Measurements from ENCODE around the gene MSRB3.

Gene MSRB3

GRCh38 chr12:65287426-65287825 is 8.9 kb downstream of the MSRB3 start:
- TF ChIP-seq, protein P1, sequence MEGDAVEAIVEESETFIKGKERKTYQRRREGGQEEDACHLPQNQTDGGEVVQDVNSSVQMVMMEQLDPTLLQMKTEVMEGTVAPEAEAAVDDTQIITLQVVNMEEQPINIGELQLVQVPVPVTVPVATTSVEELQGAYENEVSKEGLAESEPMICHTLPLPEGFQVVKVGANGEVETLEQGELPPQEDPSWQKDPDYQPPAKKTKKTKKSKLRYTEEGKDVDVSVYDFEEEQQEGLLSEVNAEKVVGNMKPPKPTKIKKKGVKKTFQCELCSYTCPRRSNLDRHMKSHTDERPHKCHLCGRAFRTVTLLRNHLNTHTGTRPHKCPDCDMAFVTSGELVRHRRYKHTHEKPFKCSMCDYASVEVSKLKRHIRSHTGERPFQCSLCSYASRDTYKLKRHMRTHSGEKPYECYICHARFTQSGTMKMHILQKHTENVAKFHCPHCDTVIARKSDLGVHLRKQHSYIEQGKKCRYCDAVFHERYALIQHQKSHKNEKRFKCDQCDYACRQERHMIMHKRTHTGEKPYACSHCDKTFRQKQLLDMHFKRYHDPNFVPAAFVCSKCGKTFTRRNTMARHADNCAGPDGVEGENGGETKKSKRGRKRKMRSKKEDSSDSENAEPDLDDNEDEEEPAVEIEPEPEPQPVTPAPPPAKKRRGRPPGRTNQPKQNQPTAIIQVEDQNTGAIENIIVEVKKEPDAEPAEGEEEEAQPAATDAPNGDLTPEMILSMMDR (IDR thresholded peaks at IDR 0.05; ENCODE audit: low read depth, low read length, missing control alignments): no peak
- DNase-seq (ENCODE audit: extremely low read depth, low read depth): no peak
- H3K4me3 ChIP-seq (replicated peaks; ENCODE audit: low read depth, low read length): no peak overlapping the region

DNA sequence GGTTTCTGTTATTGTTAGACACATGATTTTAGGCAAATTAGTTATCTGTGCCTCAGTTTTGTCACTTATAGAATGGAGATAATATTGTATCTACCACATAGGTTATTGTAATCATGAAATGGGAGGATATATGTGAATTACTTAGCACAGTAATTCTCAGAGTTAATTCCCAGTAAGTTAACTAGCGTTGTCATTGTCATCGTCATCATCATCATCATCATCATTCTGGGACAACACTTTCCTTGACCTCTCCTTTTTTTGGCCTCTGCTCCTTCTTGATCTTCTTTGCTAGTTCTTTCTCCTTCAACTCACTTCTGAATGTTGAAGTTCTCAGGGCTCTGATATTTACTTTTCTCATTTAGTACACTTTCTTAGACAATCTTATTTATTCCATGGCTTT is 13.8 kb downstream of the MSRB3 start:
- DNase-seq (ENCODE audit: extremely low read depth, low read depth): no peak
- TF ChIP-seq, protein P1 (IDR thresholded peaks at IDR 0.05; ENCODE audit: low read depth, low read length, missing control alignments): no peak
- no peak overlapping the region for H3K4me3 ChIP-seq (replicated peaks; ENCODE audit: low read depth, low read length)

DNA sequence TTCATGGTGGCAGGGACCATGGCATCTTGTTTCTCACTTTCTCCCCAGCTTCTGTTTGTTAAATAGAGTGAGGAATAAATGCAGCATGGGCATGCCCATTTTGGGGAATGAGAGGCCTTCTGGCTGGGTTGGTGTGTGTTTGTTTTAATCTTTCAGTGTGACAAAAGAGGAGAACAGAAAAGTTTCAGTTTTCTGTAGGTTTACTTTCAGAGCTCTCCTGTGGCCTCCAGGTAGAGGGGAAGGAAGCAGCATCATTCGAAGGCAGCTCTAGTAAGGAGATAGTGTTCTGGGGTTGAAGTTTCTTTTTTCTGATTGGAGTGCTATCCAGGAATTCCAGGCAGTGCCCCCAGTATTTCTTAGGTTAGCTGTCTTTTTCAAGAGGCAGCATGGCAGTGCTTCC is 15.3 kb downstream of the MSRB3 start:
- DNase-seq (ENCODE audit: extremely low read depth, low read depth): no peak
- TF ChIP-seq, protein P1 (IDR thresholded peaks at IDR 0.05; ENCODE audit: low read depth, low read length, missing control alignments): no peak
- no peak overlapping the region for H3K4me3 ChIP-seq (replicated peaks; ENCODE audit: low read depth, low read length)

- no peak overlapping the region for H3K4me3 ChIP-seq (replicated peaks; ENCODE audit: low read depth, low read length)
- TF ChIP-seq, protein P1 (IDR thresholded peaks at IDR 0.05; ENCODE audit: low read depth, low read length, missing control alignments): no peak
- no peak for DNase-seq (ENCODE audit: extremely low read depth, low read depth)
Observed at GRCh38 chr12:65294641-65295262, 16.3 kb downstream of the MSRB3 start.

GRCh38 chr12:65296508-65297265 is 18.2 kb downstream of the MSRB3 start:
- H3K4me3 ChIP-seq (replicated peaks; ENCODE audit: low read depth, low read length): no peak overlapping the region
- TF ChIP-seq, protein P1 (IDR thresholded peaks at IDR 0.05; ENCODE audit: low read depth, low read length, missing control alignments): no peak
- no peak for DNase-seq (ENCODE audit: extremely low read depth, low read depth)

- DNase-seq (ENCODE audit: extremely low read depth, low read depth): no peak
- TF ChIP-seq, protein P1 (IDR thresholded peaks at IDR 0.05; ENCODE audit: low read depth, low read length, missing control alignments): no peak
- H3K4me3 ChIP-seq (replicated peaks; ENCODE audit: low read depth, low read length): no peak overlapping the region
Observed at GRCh38 chr12:65300097-65300496, 21.6 kb downstream of the MSRB3 start.

Data from HFF-Myc (cell line).